ENCODE measurements around the gene TPP1.

GRCh38 chr11:6630632-6631291 is 11.5 kb upstream of the TPP1 start:
- TF ChIP-seq CTCF (IDR thresholded peaks at IDR 0.05) (no peak), POLR2A (IDR thresholded peaks at IDR 0.05) (no peak)
